Neural progenitor cell (in vitro differentiated cells): ENCODE results near the gene SGCD. TPM values are rescaled to one million over a fixed set of nuclear protein-coding genes. Genes with fewer than 3 reads are reported as not detected.

Experiments
- DNase-seq: peaks from one replicate; pipeline ENCODE4 v3.0.0-alpha.2; 2016; ENCODE audit warnings: low spot score
- H2AFZ ChIP-seq: fragments of 200-600 bp; sonication (generic); replicated peaks from 2 replicates; pipeline ENCODE4 v1.6.1; 2016; ENCODE audit warnings: antibody characterized with exemption
- H3F3A ChIP-seq: fragments of 200-600 bp; sonication (generic); 2 replicates; pipeline ENCODE4 v1.6.1; 2016; ENCODE audit warnings: antibody characterized with exemption, low read depth
- H3K27ac ChIP-seq: fragments of 200-600 bp; sonication (generic); 2 replicates; pipeline ENCODE4 v1.5.1; 2016; ENCODE audit warnings: mild to moderate bottlenecking
- H3K27me3 ChIP-seq: fragments of 200-600 bp; sonication (generic); 2 replicates; pipeline ENCODE4 v1.6.1; 2016; ENCODE audit warnings: mild to moderate bottlenecking, moderate library complexity
- H3K36me3 ChIP-seq: fragments of 200-600 bp; sonication (generic); 2 replicates; pipeline ENCODE4 v1.5.1; 2016
- H3K4me1 ChIP-seq: fragments of 200-600 bp; sonication (generic); 2 replicates; pipeline ENCODE4 v1.6.1; 2016; ENCODE audit warnings: mixed run types
- H3K4me2 ChIP-seq: fragments of 200-600 bp; sonication (generic); 2 replicates; pipeline ENCODE4 v1.6.1; 2016
- H3K4me3 ChIP-seq: fragments of 200-600 bp; sonication (generic); 2 replicates; pipeline ENCODE4 v1.5.1; 2016
- H3K79me2 ChIP-seq: fragments of 200-600 bp; sonication (generic); 2 replicates; pipeline ENCODE4 v1.6.1; 2016; ENCODE audit warnings: low read depth
- H3K9ac ChIP-seq: fragments of 200-600 bp; sonication (generic); 2 replicates; pipeline ENCODE4 v1.6.1; 2016
- H3K9me3 ChIP-seq: fragments of 200-600 bp; sonication (generic); 2 replicates; pipeline ENCODE4 v1.5.1; 2016; ENCODE audit warnings: low read depth
- H4K20me1 ChIP-seq: fragments of 200-600 bp; sonication (generic); 2 replicates; pipeline ENCODE4 v1.6.1; 2016; ENCODE audit warnings: low read depth
- H3K27ac Mint-ChIP-seq: 3 replicates; pipeline ENCODE4 v1.8.0; 2021; ENCODE audit warnings: mixed read lengths
- H3K27me3 Mint-ChIP-seq: 2 replicates; pipeline ENCODE4 v1.8.0; 2022; ENCODE audit warnings: low read depth, mild to moderate bottlenecking, inconsistent platforms, moderate library complexity, mixed read lengths; ENCODE audit not compliant: insufficient read depth
- H3K36me3 Mint-ChIP-seq: 3 replicates; pipeline ENCODE4 v1.8.0; 2021; ENCODE audit warnings: mixed read lengths
- H3K4me1 Mint-ChIP-seq: 3 replicates; pipeline ENCODE4 v1.8.0; 2021; ENCODE audit warnings: mixed read lengths
- H3K4me3 Mint-ChIP-seq: 3 replicates; pipeline ENCODE4 v1.8.0; 2021; ENCODE audit warnings: mild to moderate bottlenecking, moderate library complexity, mixed read lengths
- H3K9me3 Mint-ChIP-seq: 3 replicates; pipeline ENCODE4 v1.8.0; 2020; ENCODE audit warnings: mixed read lengths
- CTCF ChIP-seq: fragments of 200-600 bp; sonication (generic); IDR thresholded peaks from 2 replicates; pipeline ENCODE4 v1.5.1; 2017; ENCODE audit warnings: antibody characterized with exemption, mild to moderate bottlenecking
- EZH2 ChIP-seq: fragments of 200-600 bp; sonication (generic); IDR thresholded peaks from 2 replicates; pipeline ENCODE4 v1.6.1; 2017; ENCODE audit warnings: antibody characterized with exemption, mild to moderate bottlenecking, moderate library complexity
- EZH2phosphoT487 ChIP-seq: fragments of 200-600 bp; sonication (generic); IDR thresholded peaks from 2 replicates; pipeline ENCODE4 v1.6.1; 2017; ENCODE audit warnings: antibody characterized with exemption
- total RNA-seq: library from RNA; depleted of rRNA; stranded (reverse); fragments of >200 nt; gene quantifications from 2 replicates; pipeline ENCODE4 v1.2.3, GENCODE V29; 2015; ENCODE audit warnings: low replicate concordance

The SGCD gene
- under 0.01 TPM in 1 of 2 replicates, not detected in the other for total RNA-seq

GRCh38 chr5:156326718-156327259 lies at the start of gene SGCD:
TSS of gene SGCD (plus strand) at chr5:156327164.
- Mint-ChIP-seq H3K27ac (peak within 1 kb of the TSS; percentile 86), H3K4me1 (peaks cover 52% of the 10 kb centered on the region), H3K36me3 (no peaks in the 10 kb centered on the region), H3K27me3 (peaks cover 3% of the 10 kb centered on the region), H3K9me3 (peaks cover 2% of the 10 kb centered on the region), H3K4me3 (peak within 1 kb of the TSS; percentile 24)
- H3K79me2 ChIP-seq, result no peaks in the 10 kb centered on the region
- DNase-seq, result peak; percentile 8
- H3K36me3 ChIP-seq, result no peaks in the 10 kb centered on the region
- H3K27me3 ChIP-seq, result no peaks in the 10 kb centered on the region
- H3K4me1 ChIP-seq, result peaks cover 9% of the 10 kb centered on the region
- H2AFZ ChIP-seq, result peak within 1 kb of the TSS; percentile 44
- H3K27ac ChIP-seq, result no peak within 1 kb of the TSS
- no peak within 1 kb of the TSS for H3K4me3 ChIP-seq
- H3K9ac ChIP-seq, result no peak within 1 kb of the TSS
- no peak within 1 kb of the TSS for H3K4me2 ChIP-seq
- H3F3A ChIP-seq, result no peaks in the 10 kb centered on the region
- no peaks in the 10 kb centered on the region for H4K20me1 ChIP-seq
- no peaks in the 10 kb centered on the region for H3K9me3 ChIP-seq
- TF ChIP-seq EZH2 (no peak), CTCF (no peak), EZH2phosphoT487 (no peak)

GRCh38 chr5:156277290-156277689 lies 49.7 kb upstream of the SGCD start:
- Histone ChIP-seq H2AFZ (no peak overlapping the region), H3K9me3 (no peaks in the 10 kb centered on the region), H3K4me2 (no peak overlapping the region), H3K9ac (no peak overlapping the region), H3F3A (no peaks in the 10 kb centered on the region), H3K79me2 (no peaks in the 10 kb centered on the region), H4K20me1 (no peaks in the 10 kb centered on the region), H3K4me3 (no peak overlapping the region), H3K36me3 (no peaks in the 10 kb centered on the region), H3K4me1 (peaks cover 6% of the 10 kb centered on the region), H3K27me3 (no peaks in the 10 kb centered on the region), H3K27ac (no peak overlapping the region)
- Mint-ChIP-seq H3K4me3 (no peak overlapping the region), H3K9me3 (no peaks in the 10 kb centered on the region), H3K27ac (no peak overlapping the region), H3K36me3 (no peaks in the 10 kb centered on the region), H3K4me1 (no peaks in the 10 kb centered on the region), H3K27me3 (no peaks in the 10 kb centered on the region)
- TF ChIP-seq CTCF (no peak), EZH2phosphoT487 (no peak), EZH2 (no peak)
- DNase-seq, result no peak

GRCh38 chr5:156295431-156295830 lies 31.5 kb upstream of the SGCD start:
- Histone ChIP-seq H3K9ac (no peak overlapping the region), H2AFZ (no peak overlapping the region), H4K20me1 (no peaks in the 10 kb centered on the region), H3K4me2 (no peak overlapping the region), H3K79me2 (no peaks in the 10 kb centered on the region), H3K27me3 (no peaks in the 10 kb centered on the region), H3K36me3 (no peaks in the 10 kb centered on the region), H3K4me1 (no peaks in the 10 kb centered on the region), H3K4me3 (no peak overlapping the region), H3K9me3 (no peaks in the 10 kb centered on the region), H3F3A (no peaks in the 10 kb centered on the region), H3K27ac (no peak overlapping the region)
- no peak for DNase-seq
- no peaks in the 10 kb centered on the region for H3K27me3 Mint-ChIP-seq
- no peaks in the 10 kb centered on the region for H3K36me3 Mint-ChIP-seq
- H3K27ac Mint-ChIP-seq, result no peak overlapping the region
- TF ChIP-seq CTCF (no peak), EZH2 (no peak), EZH2phosphoT487 (no peak)
- no peaks in the 10 kb centered on the region for H3K9me3 Mint-ChIP-seq
- H3K4me3 Mint-ChIP-seq, result no peak overlapping the region
- H3K4me1 Mint-ChIP-seq, result no peaks in the 10 kb centered on the region
